Activated B cell treated with CpG ODN at 0.5 μM for 24 hours (primary cell): ENCODE results near the gene SRL. TPM values are rescaled to one million over a fixed set of nuclear protein-coding genes. Genes with fewer than 3 reads are reported as not detected.

ENCODE experiments used
- ATAC-seq: fragments of 200-7000 bp; cut with Tn5 transposase; one replicate; pipeline ENCODE4 v1.10.0; 2021; ENCODE audit warnings: low read depth, mild to moderate bottlenecking, moderate library complexity
- CTCF ChIA-PET: fragments of 350-600 bp; sonication (Branson Sonifier 250); formaldehyde crosslinking; loops from one replicate; lab custom pipeline; 2021; ENCODE audit warnings: antibody characterized with exemption; lab: Charles Lee
- POLR2A ChIA-PET: fragments of 350-600 bp; sonication (Branson Sonifier 250); formaldehyde crosslinking; loops from one replicate; lab custom pipeline; 2021; ENCODE audit warnings: antibody characterized with exemption; lab: Charles Lee
- DNase-seq: peaks from one replicate; pipeline ENCODE4 v3.0.0; 2022
- H3K27ac Mint-ChIP-seq: one replicate; pipeline ENCODE4 v1.8.0; 2020; ENCODE audit warnings: mixed read lengths
- H3K27me3 Mint-ChIP-seq: one replicate; pipeline ENCODE4 v1.8.0; 2021; ENCODE audit warnings: mixed read lengths
- H3K36me3 Mint-ChIP-seq: one replicate; pipeline ENCODE4 v1.8.0; 2021; ENCODE audit warnings: low read depth, mixed read lengths
- H3K4me1 Mint-ChIP-seq: one replicate; pipeline ENCODE4 v1.8.0; 2021; ENCODE audit warnings: mixed read lengths
- H3K4me3 Mint-ChIP-seq: one replicate; pipeline ENCODE4 v1.8.0; 2020; ENCODE audit warnings: mild to moderate bottlenecking, mixed read lengths
- H3K9me3 Mint-ChIP-seq: one replicate; pipeline ENCODE4 v1.8.0; 2020; ENCODE audit warnings: mixed read lengths
- intact Hi-C: fragments of 100-400 bp; cut with micrococcal nuclease; formaldehyde crosslinking; loops from one replicate; pipeline ENCODE4 v1.15.1; 2024
- total RNA-seq: library from RNA; stranded (reverse); gene quantifications from 2 replicates; pipeline ENCODE4 v1.2.3, GENCODE V29; 2022
- TF ChIP-seq, protein P1 (sequence below): fragments of 200-600 bp; IDR thresholded peaks from one replicate; pipeline ENCODE4 v1.8.0; 2022; ENCODE audit warnings: antibody characterized with exemption, mild to moderate bottlenecking

Gene SRL
- total RNA-seq, 1 donor from 2014 or later = not detected

DNA sequence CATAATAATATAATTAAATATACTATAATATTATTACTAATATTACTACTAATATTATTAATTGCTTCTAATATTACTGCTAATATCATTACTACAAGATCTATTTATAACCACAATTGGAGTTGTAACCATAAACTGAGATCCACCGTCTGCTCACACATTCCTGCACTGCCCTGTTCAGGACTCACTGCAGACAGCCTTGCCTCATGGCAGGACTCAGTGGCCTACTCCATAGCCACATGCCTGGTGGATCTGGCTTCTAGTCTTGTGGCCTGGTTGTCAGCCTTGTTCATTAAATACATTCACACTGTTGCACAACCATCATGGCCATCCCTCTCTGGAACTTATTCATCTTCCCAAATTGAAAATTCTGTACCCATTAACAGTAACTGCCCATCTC, 48.0 kb downstream of the SRL start:
- TF ChIP-seq, protein P1, sequence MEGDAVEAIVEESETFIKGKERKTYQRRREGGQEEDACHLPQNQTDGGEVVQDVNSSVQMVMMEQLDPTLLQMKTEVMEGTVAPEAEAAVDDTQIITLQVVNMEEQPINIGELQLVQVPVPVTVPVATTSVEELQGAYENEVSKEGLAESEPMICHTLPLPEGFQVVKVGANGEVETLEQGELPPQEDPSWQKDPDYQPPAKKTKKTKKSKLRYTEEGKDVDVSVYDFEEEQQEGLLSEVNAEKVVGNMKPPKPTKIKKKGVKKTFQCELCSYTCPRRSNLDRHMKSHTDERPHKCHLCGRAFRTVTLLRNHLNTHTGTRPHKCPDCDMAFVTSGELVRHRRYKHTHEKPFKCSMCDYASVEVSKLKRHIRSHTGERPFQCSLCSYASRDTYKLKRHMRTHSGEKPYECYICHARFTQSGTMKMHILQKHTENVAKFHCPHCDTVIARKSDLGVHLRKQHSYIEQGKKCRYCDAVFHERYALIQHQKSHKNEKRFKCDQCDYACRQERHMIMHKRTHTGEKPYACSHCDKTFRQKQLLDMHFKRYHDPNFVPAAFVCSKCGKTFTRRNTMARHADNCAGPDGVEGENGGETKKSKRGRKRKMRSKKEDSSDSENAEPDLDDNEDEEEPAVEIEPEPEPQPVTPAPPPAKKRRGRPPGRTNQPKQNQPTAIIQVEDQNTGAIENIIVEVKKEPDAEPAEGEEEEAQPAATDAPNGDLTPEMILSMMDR = no peak
- POLR2A ChIA-PET = no interaction called here
- CTCF ChIA-PET = no interaction called here
- peaks cover 2% of the 10 kb centered on the region for H3K27me3 Mint-ChIP-seq
- no peak overlapping the region for H3K27ac Mint-ChIP-seq
- DNase-seq (no peak), ATAC-seq (no peak)
- no peaks in the 10 kb centered on the region for H3K9me3 Mint-ChIP-seq
- H3K4me1 Mint-ChIP-seq = no peaks in the 10 kb centered on the region
- intact Hi-C loops = no loop called here
- H3K4me3 Mint-ChIP-seq = no peak overlapping the region
- H3K36me3 Mint-ChIP-seq = no peaks in the 10 kb centered on the region

DNA sequence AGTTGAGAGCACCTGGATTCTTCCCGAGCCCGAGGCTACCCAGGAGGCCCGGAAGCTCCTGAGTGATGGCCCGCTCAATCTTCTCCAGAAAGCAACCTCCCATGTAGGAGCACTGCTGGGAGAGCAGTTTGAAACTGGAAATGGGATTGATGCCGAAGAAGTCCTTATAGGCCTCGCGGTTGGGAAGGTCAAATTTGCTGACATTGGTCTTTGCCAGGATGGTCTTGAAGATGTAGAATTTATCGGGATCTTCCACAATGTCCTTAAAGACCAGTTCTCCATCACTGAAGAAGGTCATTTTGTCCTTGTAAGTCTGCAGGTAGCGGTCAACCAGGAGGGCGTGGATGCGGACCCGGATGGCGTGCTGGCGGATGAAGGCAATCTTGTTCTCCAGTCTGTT, 49.7 kb downstream of the SRL start:
- H3K27ac Mint-ChIP-seq = no peak overlapping the region
- ChIA-PET CTCF (no interaction called here), POLR2A (no interaction called here)
- no peak overlapping the region for H3K4me3 Mint-ChIP-seq
- no peaks in the 10 kb centered on the region for H3K9me3 Mint-ChIP-seq
- TF ChIP-seq, protein P1 = no peak
- intact Hi-C loops = no loop called here
- ATAC-seq (no peak), DNase-seq (no peak)
- no peaks in the 10 kb centered on the region for H3K4me1 Mint-ChIP-seq
- no peaks in the 10 kb centered on the region for H3K36me3 Mint-ChIP-seq
- peaks cover 2% of the 10 kb centered on the region for H3K27me3 Mint-ChIP-seq

DNA sequence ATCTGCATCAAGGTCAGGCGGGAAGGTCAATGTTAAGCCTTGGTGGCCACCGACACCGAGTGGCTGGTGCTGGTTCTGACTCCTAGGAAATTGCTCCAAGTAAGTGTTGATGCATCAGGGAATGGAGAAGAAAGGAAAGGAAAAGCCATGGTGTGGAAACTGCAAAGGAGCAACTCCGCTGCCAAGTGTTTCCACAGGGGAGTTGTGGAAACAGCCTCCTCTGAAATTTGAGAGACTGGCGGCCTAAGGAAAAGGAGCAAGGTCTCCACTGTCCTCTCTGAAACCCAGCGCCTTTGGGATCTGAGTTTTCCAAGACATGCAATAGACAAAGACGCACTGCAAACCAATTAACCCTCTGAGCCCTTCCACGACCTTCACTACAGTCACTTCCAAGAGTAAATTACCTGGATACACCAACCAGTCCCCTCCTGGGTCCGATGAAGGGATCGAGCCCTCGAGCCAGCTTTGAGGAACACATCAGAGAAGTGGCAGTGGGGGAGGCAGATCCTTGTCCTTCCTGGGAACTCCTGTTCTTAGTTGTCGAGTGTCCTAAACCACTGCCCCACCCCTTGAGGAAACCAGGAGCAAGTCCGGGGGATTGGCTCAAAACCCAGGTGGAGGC, 51.1 kb downstream of the SRL start:
- intact Hi-C loops = no loop called here
- H3K36me3 Mint-ChIP-seq = no peaks in the 10 kb centered on the region
- CTCF ChIA-PET = no interaction called here
- H3K27me3 Mint-ChIP-seq = peaks cover 2% of the 10 kb centered on the region
- POLR2A ChIA-PET = no interaction called here
- no peak overlapping the region for H3K4me3 Mint-ChIP-seq
- ATAC-seq = no peak
- H3K27ac Mint-ChIP-seq = no peak overlapping the region
- DNase-seq = no peak
- TF ChIP-seq, protein P1 = no peak
- no peaks in the 10 kb centered on the region for H3K9me3 Mint-ChIP-seq
- no peaks in the 10 kb centered on the region for H3K4me1 Mint-ChIP-seq

DNA sequence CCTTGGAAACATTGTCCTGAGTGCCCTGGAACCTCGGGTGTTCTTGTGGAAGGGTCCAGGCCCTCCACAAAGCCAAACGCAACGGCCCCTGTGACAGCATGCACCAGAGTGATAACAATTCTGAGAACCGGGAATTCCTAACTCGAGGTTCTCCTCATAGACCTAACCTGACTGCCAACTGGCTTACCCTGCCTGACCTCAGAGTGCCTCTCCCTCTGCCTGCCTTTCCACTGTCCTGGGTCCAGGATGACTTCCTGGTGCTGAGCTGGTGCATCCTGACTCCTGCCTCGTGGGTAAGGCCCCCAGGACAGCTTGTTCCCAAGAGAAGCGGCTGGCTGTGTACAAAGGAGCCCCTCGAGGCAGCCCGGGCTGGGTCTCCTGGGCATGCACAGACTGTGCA, 51.8 kb downstream of the SRL start:
- intact Hi-C loops = no loop called here
- no peaks in the 10 kb centered on the region for H3K9me3 Mint-ChIP-seq
- H3K4me1 Mint-ChIP-seq = no peaks in the 10 kb centered on the region
- POLR2A ChIA-PET = no interaction called here
- TF ChIP-seq, protein P1 = no peak
- no peak overlapping the region for H3K4me3 Mint-ChIP-seq
- no peaks in the 10 kb centered on the region for H3K36me3 Mint-ChIP-seq
- CTCF ChIA-PET = no interaction called here
- ATAC-seq (no peak), DNase-seq (no peak)
- peaks cover 2% of the 10 kb centered on the region for H3K27me3 Mint-ChIP-seq
- no peak overlapping the region for H3K27ac Mint-ChIP-seq

DNA sequence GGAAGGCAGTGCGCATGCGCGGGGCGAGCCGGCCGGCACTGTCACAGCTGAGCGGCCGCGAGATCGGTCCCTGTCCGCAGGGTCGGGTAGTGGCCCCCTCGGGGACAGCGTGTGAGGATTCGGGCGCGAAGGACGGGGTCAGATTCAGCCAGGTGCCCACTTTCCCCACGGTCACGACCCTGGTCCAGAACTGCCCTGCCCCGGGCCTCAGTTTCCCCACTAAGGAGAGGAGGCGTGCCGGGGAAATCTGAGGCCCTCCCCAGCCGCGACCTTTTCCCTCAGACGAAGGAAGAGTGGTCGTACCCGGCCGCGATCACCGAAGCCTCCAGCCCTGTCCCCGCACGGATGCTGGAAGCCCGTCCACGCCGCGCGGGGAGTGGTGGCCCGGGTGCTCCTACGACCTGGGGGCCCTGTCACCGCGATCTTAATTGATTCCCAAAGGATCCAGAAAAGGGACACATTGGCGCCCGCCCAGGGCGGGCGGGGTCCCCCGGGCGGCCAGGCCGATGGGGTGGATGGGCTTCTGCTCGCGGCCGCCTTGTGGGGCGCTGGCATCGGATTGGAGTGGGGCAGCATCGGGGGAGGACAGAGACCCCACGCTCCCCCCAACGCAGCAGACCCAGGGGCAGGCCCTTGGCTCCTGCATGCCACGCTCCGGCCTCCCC, 57.7 kb downstream of the SRL start:
- intact Hi-C loops = loop anchor here (5.0 kb wide), 1 partner anchor 67 kb away; the partner anchor contains the start of gene ADCY9
- Mint-ChIP-seq H3K27ac (peak overlapping the region; percentile 16), H3K4me3 (peak overlapping the region; percentile 75), H3K9me3 (no peaks in the 10 kb centered on the region), H3K27me3 (no peaks in the 10 kb centered on the region), H3K36me3 (no peaks in the 10 kb centered on the region), H3K4me1 (peaks cover 5% of the 10 kb centered on the region)
- no peak for ATAC-seq
- no peak for DNase-seq
- ChIA-PET POLR2A (interaction anchor here (0.6 to 1.1 kb wide), 3 partner anchors 11 to 243 kb away, joined by 3 to 4 read pairs (median 3); no protein-coding TSS in a partner anchor), CTCF (no interaction called here)
- TF ChIP-seq, protein P1 = no peak
